Measurements from ENCODE around the gene JMJD8. TPM values are rescaled to one million over a fixed set of nuclear protein-coding genes. Genes with fewer than 3 reads are reported as not detected.

Gene JMJD8
- total and polyA plus RNA-seq, 8 donors = 24.2 to 229 (median 83.3) TPM

DNA sequence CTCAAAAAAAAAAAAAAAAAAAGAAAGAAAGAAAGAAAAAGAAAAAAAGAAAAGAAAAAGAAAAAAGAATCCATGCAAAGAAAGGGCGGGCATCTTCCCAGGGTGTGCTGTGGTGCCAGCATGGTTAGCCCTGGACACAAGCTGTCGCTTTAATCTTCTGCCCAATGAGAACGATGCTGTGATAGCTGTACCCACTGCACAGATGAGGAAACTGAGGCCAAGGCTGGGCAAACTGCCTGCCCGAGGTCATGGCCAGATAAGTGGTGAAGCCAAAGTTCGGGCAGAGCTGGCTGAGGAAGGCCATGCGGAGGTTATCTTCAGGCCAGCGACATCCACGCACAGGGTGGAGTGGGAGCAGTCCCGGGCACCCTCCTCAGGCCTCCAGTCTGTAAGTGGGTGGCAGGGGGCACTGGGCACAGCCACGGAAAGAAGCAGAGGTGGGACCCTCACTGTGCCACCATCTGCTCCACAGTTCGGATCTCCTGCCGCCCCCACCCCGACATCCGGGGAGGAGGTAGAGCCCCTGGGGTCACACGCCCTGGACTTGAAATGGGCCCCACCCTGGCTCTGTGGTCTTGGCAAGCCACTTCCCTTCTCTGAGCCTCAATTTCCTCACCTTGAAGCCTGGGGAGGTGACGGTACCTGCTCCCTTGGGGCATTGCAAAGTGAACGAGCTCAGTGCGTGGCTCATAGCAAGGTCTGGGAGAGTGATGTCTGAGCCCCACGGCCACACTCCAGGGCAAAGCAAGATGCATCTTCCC lies 15.0 kb upstream of the JMJD8 start:
- Histone ChIP-seq H3K36me3 (no peaks in the 10 kb centered on the region), H3K27me3 (peaks cover 36 to 99% (median 82%) of the 10 kb centered on the region in 3 donors), H3K27ac (no peak overlapping the region), H3K4me1 (peaks cover 25 to 37% (median 32%) of the 10 kb centered on the region in 4 donors), H3K4me3 (no peak overlapping the region), H3K9me3 (no peaks in the 10 kb centered on the region)
- DNase-seq = no peak
- 63 to 72% (median 70%) methylated on average over 12 to 19 of the region's 19 CpGs for WGBS, 5 donors
- intact Hi-C loops (cut with DNase I; ENCODE audit: low total_unique reads) = no loop called here
- TF ChIP-seq POLR2A (IDR thresholded peaks at IDR 0.05) (no peak), POLR2AphosphoS5 (IDR thresholded peaks at IDR 0.05) (no peak), EP300 (IDR thresholded peaks at IDR 0.05) (no peak)
- TF ChIP-seq, protein P1, sequence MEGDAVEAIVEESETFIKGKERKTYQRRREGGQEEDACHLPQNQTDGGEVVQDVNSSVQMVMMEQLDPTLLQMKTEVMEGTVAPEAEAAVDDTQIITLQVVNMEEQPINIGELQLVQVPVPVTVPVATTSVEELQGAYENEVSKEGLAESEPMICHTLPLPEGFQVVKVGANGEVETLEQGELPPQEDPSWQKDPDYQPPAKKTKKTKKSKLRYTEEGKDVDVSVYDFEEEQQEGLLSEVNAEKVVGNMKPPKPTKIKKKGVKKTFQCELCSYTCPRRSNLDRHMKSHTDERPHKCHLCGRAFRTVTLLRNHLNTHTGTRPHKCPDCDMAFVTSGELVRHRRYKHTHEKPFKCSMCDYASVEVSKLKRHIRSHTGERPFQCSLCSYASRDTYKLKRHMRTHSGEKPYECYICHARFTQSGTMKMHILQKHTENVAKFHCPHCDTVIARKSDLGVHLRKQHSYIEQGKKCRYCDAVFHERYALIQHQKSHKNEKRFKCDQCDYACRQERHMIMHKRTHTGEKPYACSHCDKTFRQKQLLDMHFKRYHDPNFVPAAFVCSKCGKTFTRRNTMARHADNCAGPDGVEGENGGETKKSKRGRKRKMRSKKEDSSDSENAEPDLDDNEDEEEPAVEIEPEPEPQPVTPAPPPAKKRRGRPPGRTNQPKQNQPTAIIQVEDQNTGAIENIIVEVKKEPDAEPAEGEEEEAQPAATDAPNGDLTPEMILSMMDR (IDR thresholded peaks at IDR 0.05) = no peak

DNA sequence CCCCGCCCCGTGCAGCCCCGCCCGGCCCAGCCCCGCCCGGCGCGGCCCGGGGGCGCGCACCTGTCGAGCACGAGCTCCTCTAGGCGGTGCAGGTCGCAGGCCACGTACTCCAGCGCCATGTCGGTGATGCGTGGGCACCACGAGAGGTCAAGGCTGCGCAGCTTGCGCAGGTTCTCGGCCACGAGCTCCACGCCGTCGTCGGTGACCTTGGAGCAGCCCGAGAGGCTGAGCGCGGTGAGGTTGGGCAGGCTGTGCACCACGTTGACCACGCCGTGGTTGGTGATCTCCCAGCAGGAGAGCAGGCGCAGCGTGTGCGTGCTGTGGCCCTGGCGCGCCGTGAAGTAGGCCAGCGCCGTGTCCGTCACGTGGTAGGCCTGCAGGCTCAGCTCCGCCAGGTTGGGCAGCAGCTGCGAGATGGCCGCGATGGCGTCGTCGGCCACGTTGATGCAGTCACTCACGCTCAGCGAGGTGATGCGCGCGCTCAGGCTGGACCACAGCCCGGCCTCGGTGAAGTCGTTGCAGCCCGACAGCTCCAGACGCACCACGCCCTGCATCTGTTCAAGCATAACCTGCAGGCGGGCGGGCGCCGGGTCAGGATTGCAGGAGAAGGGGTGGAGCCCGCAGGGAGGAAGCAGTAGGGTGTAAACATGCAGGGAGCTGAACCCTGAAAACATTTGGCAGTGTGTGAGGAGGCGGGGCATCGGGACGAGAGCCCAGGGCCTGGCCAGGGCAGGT lies 11.4 kb upstream of the JMJD8 start:
- Histone ChIP-seq H3K9me3 (no peaks in the 10 kb centered on the region), H3K4me3 (peak overlapping the region; percentile 21 to 52 (median 30)), H3K27me3 (peaks cover 19 to 93% (median 61%) of the 10 kb centered on the region in 3 donors), H3K4me1 (peaks cover 29 to 37% (median 36%) of the 10 kb centered on the region in 4 donors), H3K27ac (peak overlapping the region in 2 of 5 donors; percentile 43 to 71), H3K36me3 (no peaks in the 10 kb centered on the region)
- peak; percentile 76 to 82 for DNase-seq
- intact Hi-C loops (cut with DNase I; ENCODE audit: low total_unique reads) = no loop called here
- TF ChIP-seq, protein P1 (IDR thresholded peaks at IDR 0.05) = no peak
- TF ChIP-seq POLR2A (IDR thresholded peaks at IDR 0.05) = no peak
- TF ChIP-seq POLR2AphosphoS5 (IDR thresholded peaks at IDR 0.05) = no peak
- no peak for TF ChIP-seq EP300 (IDR thresholded peaks at IDR 0.05)
- 1 to 4% (median 2%) methylated on average over 3 to 69 of the region's 71 CpGs for WGBS, 5 donors

DNA sequence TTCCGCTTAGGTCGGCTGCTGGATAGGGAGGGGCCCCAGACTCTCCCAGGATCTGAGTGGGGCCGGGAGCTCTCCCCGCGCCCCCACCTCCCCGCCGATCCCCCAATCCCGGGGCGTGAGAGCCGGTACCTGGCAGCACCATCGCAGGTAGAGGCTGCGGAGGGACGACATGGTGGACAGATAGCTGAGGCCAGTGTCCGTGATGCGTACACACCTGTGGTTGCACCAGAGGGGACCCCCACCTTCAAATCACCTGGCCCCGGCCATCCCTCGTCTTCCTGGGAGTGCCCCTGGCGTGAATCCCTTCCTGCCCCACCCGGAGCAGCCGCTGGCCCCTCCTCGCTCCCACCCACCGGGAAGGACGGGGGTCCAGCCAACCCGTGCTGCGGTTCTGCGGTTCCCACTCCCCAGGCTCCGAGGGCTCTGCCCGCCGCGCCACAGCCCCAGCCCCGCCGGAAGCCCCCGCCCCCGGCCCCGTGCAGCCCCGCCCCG lies 10.8 kb upstream of the JMJD8 start:
- intact Hi-C loops (cut with DNase I; ENCODE audit: low total_unique reads) = no loop called here
- Histone ChIP-seq H3K4me1 (peaks cover 32 to 41% (median 35%) of the 10 kb centered on the region in 4 donors), H3K9me3 (no peaks in the 10 kb centered on the region), H3K27ac (no peak overlapping the region), H3K4me3 (peak overlapping the region; percentile 22 to 52 (median 32)), H3K36me3 (no peaks in the 10 kb centered on the region), H3K27me3 (peaks cover 13 to 87% (median 55%) of the 10 kb centered on the region in 3 donors)
- TF ChIP-seq, protein P1 (IDR thresholded peaks at IDR 0.05) = no peak
- TF ChIP-seq POLR2A (IDR thresholded peaks at IDR 0.05) (no peak), EP300 (IDR thresholded peaks at IDR 0.05) (no peak), POLR2AphosphoS5 (IDR thresholded peaks at IDR 0.05) (no peak)
- no peak for DNase-seq
- 0 to 3% (median 2%) methylated on average over 11 to 37 of the region's 37 CpGs for WGBS, 5 donors

DNA sequence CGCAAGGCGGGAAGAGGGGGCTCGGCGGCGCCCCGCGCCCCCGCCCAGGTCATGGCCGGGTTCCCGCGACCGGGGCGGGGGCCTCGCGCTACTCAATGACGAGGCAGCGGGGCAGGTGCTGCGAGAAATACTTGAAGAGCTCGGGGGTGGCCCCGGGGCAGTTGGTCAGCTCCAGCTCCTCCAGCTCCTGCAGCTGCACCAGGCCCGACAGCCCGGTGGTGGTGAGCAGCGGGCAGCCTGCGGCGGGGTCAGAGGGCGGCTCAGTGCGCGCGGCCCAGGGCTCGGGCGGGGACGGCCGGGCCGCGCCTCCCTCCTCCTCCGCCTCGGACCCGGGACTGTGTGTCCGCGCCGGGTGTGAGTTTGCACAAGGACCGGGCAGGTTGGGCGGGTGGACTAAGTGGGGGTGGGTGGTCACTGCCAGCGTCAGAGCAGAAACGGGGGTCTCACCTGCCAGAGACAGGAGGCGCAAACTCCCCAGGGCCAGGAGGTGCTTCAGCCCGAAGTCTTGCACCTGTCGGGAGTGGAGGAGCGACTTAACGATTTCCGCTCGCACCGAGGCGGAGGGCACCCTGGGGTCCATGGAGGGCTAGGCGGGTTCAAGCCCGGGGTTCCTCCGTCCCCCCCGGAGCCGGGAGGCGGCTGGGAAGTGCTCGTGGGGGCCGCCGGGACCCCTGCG lies 10.2 kb upstream of the JMJD8 start:
- 2 to 4% (median 3%) methylated on average over 26 to 64 of the region's 64 CpGs for WGBS, 5 donors
- no peaks in the 10 kb centered on the region for H3K36me3 ChIP-seq
- peaks cover 11 to 81% (median 49%) of the 10 kb centered on the region in 3 donors for H3K27me3 ChIP-seq
- no peak overlapping the region for H3K27ac ChIP-seq
- intact Hi-C loops (cut with DNase I; ENCODE audit: low total_unique reads) = no loop called here
- no peak for DNase-seq
- TF ChIP-seq EP300 (IDR thresholded peaks at IDR 0.05) = no peak
- TF ChIP-seq POLR2AphosphoS5 (IDR thresholded peaks at IDR 0.05) = no peak
- TF ChIP-seq POLR2A (IDR thresholded peaks at IDR 0.05) = no peak
- TF ChIP-seq, protein P1 (IDR thresholded peaks at IDR 0.05) = no peak
- peaks cover 38 to 46% (median 41%) of the 10 kb centered on the region in 4 donors for H3K4me1 ChIP-seq
- no peaks in the 10 kb centered on the region for H3K9me3 ChIP-seq
- peak overlapping the region; percentile 22 to 52 (median 32) for H3K4me3 ChIP-seq

Measured in stomach (tissue), 9 donors.